Duodenal mucosa (tissue), 2 donors: ENCODE data around the gene ZNF362.

Source experiments
- H3K27ac ChIP-seq: one replicate; pipeline ENCODE4 v1.7.0; 2013; ENCODE audit warnings: low read depth, low read length
- H3K27me3 ChIP-seq, 2 donors: one replicate each; pipeline ENCODE4 v1.7.0; 2013; ENCODE audit warnings: low read length in 2 of 2, control low read depth in 1 of 2; ENCODE audit not compliant: insufficient read depth in 2 of 2, control insufficient read depth in 1 of 2
- H3K36me3 ChIP-seq, 2 donors: one replicate each; pipeline ENCODE4 v1.7.0; 2013; ENCODE audit warnings: low read length in 2 of 2, control low read depth in 1 of 2; ENCODE audit not compliant: insufficient read depth in 2 of 2, control insufficient read depth in 1 of 2
- H3K4me1 ChIP-seq, 2 donors: one replicate each; pipeline ENCODE4 v1.7.0; 2013; ENCODE audit warnings: low read length in 2 of 2, control low read depth in 1 of 2; ENCODE audit not compliant: insufficient read depth in 2 of 2, control insufficient read depth in 1 of 2
- H3K4me3 ChIP-seq, 2 donors: one replicate each; pipeline ENCODE4 v1.7.0; 2013; ENCODE audit warnings: low read length in 2 of 2, low read depth in 1 of 2
- H3K9ac ChIP-seq, 2 donors: one replicate each; pipeline ENCODE4 v1.7.0; 2013; ENCODE audit warnings: low read length in 2 of 2, low read depth in 1 of 2
- H3K9me3 ChIP-seq, 2 donors: one replicate each; pipeline ENCODE4 v1.7.0; 2013; ENCODE audit warnings: low read length in 2 of 2, control low read depth in 1 of 2; ENCODE audit not compliant: control insufficient read depth in 1 of 2

The ZNF362 gene

DNA sequence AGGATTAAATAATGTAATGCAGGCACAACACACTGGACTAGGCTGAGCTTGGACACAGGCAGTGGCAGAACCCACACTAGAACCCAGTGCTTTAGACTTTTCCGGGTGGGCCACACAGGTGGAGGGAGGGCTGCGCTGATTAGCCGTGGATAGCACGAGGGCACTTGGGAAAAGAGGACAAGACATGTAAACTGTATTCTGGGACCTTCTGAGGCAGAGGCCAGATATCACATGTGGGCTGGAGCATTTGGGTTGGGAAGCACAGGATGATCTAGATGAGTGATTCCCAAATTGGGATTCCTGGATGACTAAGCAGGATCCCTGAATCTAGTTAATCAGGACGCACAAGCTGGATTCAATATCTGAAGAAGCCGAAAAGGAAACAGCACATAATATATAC lies 84.9 kb downstream of the ZNF362 start:
- Histone ChIP-seq H3K4me1 (peaks cover 56 to 65% of the 10 kb centered on the region in 2 donors), H3K36me3 (peaks cover 0 to 4% of the 10 kb centered on the region in 2 donors), H3K27me3 (no peaks in the 10 kb centered on the region), H3K9me3 (no peaks in the 10 kb centered on the region), H3K4me3 (no peak overlapping the region), H3K27ac (peak overlapping the region; percentile 26), H3K9ac (no peak overlapping the region)

DNA sequence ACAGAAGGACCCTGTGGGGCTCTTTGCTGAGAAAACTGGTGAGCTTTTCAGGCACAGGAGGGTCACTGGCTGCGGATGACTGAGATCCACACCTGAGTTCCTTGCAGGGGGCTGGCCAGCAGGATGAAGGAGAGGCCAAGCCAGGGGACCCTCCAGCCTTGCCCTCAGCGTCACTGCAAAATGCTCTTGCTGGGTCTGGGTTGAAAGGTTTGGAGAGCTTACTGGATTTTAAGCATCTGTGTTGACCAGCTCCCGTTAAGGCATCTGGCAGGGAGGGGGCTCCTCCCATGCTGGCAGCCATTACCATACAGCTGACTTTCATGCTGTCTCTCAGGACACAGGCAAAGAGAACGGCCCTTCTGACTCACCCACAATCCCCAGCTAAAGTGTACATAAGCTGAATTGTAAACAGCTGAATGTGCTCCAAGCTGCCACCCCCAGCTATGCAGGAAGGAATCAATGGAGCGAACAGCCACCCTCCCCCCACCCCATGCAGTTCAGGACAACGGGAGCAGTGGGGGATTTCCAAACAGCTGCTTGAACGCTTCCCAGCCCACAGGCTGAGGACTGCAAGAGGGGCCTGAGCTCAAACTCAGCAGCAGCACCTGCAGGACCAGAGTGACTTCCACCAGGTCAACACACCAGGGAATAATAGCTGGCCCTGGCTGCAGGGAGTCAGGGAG lies 85.9 kb downstream of the ZNF362 start:
- no peaks in the 10 kb centered on the region for H3K27me3 ChIP-seq
- H3K9me3 ChIP-seq = no peaks in the 10 kb centered on the region
- peaks cover 0 to 4% of the 10 kb centered on the region in 2 donors for H3K36me3 ChIP-seq
- H3K9ac ChIP-seq = peak overlapping the region; percentile 7 to 12
- peak overlapping the region in 1 of 2 donors; percentile 10 for H3K4me3 ChIP-seq
- H3K27ac ChIP-seq = peak overlapping the region; percentile 63
- peaks cover 65 to 71% of the 10 kb centered on the region in 2 donors for H3K4me1 ChIP-seq

DNA sequence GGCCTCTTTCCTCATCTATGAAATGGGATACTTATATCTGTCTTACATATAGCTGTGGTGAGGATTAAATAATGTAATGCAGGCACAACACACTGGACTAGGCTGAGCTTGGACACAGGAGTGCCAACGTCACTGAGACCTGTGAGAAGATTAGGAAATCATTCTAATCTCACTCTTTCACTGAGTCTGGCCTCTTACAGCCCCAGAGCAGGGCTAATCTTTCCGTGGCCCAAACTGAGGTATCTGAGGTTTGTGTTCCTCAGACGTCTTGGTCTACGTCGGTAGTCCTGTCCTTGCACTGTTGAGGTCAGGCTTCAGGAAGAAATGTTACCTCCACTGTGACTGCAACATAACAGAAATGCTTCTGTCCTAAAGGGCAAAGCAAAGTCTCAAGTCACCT lies 87.2 kb downstream of the ZNF362 start:
- peak overlapping the region; percentile 23 for H3K27ac ChIP-seq
- H3K4me1 ChIP-seq = peaks cover 67 to 71% of the 10 kb centered on the region in 2 donors

DNA sequence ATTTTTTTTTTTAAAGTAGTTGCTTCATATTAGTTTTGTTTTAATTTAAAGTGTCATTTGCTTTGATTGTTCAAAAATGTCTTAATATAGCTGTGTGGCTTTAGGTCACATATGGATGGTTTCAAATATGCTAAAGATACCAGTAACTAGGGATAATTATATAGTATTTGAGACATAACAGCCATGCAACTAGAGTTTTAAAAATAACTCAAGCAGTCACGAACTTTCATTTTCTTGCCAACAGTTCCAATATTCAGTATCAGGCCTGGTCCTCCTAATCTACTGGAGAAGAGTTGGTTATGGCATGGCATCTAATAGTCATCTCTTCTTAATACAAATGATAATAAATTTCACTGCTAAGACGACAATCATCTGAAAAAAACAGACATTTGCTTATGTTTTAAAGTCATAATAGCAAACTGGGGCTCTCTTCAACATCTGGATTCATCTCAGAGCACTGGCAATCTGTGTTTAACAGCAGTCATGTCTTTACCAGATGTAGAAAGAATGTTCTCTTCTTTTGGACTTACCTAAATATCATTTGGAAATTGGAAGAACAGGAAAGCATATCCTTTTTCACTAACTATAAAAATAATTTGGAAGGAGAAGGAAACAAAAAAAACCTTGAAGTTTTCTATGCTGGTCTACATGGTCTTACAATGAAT lies 88.7 kb downstream of the ZNF362 start:
- Histone ChIP-seq H3K4me3 (no peak overlapping the region), H3K27ac (no peak overlapping the region), H3K4me1 (peaks cover 57 to 59% of the 10 kb centered on the region in 2 donors), H3K9ac (no peak overlapping the region), H3K27me3 (no peaks in the 10 kb centered on the region), H3K9me3 (no peaks in the 10 kb centered on the region), H3K36me3 (peaks cover 0 to 4% of the 10 kb centered on the region in 2 donors)

More for the DNA sequence above, 87.2 kb downstream of the ZNF362 start:
- Histone ChIP-seq H3K36me3 (peaks cover 0 to 4% of the 10 kb centered on the region in 2 donors), H3K4me3 (no peak overlapping the region), H3K9me3 (no peaks in the 10 kb centered on the region), H3K27me3 (no peaks in the 10 kb centered on the region), H3K9ac (no peak overlapping the region)

DNA sequence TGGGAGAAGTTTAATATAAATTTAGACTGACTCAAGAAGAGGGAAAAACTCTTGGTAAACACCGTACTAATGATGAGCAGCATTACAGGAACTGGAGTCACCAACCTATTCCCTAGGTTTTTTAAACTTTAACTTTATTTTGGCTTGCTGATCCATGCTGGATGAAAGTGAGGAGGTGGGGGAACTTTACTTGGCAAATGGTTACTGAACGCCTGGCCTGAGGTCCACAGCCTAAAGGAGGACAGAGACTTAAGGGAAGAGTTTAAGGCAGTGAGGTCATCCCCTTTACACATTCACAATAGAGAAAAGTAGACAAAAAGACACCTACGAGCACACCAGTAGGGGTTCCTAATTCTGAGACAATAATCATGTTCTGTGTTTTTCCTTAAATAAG lies 90.2 kb downstream of the ZNF362 start:
- no peaks in the 10 kb centered on the region for H3K27me3 ChIP-seq
- peak overlapping the region; percentile 62 for H3K27ac ChIP-seq
- H3K9ac ChIP-seq = peak overlapping the region in 1 of 2 donors; percentile 71
- H3K9me3 ChIP-seq = no peaks in the 10 kb centered on the region
- H3K4me3 ChIP-seq = peak overlapping the region; percentile 25 to 77
- peaks cover 53 to 55% of the 10 kb centered on the region in 2 donors for H3K4me1 ChIP-seq
- H3K36me3 ChIP-seq = peaks cover 0 to 4% of the 10 kb centered on the region in 2 donors

DNA sequence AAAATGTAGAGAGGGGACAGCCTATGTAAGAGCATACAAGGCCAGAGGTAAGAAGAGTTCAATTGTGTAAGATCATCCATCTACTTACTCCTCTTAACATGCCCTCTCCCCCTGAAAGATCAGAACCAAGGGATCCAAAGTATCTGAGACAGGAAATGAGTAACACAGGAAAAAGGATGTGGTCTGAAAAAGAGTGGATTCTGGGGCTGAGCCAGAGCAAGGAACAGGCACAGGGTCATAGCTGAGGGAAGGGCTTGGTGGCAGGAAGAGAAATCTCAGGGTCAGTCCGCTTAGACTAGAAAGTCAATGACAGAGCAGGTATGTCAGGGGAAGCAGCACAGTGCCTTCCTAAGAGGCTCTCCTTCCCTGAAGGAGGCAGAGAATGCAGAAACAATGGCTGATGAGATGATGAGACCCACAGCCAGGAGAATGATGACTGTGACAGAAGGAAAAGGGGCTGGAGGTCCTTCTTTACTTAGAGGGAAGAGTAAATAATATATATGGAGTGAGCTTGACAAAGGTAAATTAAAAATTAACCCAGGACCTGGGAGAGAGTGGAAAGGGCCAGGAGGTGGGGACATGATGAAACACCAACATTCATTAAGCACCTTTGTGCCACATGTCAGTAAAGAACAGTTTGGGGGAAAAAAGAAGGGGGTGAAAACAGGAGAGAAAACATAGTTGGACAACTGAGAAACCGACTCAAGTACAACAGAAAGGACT lies 90.8 kb downstream of the ZNF362 start:
- peak overlapping the region; percentile 63 to 77 for H3K4me3 ChIP-seq
- peak overlapping the region; percentile 38 to 71 for H3K9ac ChIP-seq
- H3K4me1 ChIP-seq = peaks cover 47 to 49% of the 10 kb centered on the region in 2 donors
- H3K36me3 ChIP-seq = peaks cover 0 to under 1% of the 10 kb centered on the region in 2 donors
- H3K27me3 ChIP-seq = no peaks in the 10 kb centered on the region
- H3K9me3 ChIP-seq = no peaks in the 10 kb centered on the region
- peak overlapping the region; percentile 62 for H3K27ac ChIP-seq

DNA sequence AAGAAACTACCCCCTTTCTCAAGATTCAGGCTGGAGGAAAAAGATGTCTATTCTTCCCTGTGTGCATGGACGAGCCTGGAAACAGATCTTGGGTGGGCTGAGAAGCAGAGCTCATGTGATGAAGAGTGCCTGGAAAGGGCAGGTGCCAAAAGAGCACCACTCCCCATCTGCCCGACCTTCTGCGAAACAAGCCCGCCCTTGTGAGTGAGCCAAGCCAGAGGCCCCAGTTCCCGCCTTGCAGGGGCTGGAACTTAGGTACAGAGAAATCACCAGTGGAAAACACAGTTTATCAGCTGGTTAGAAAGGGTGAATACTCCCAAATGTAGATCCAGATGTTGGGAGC lies 91.3 kb downstream of the ZNF362 start:
- H3K9ac ChIP-seq = peak overlapping the region; percentile 38 to 71
- no peaks in the 10 kb centered on the region for H3K27me3 ChIP-seq
- peak overlapping the region; percentile 63 to 77 for H3K4me3 ChIP-seq
- H3K4me1 ChIP-seq = peaks cover 42 to 44% of the 10 kb centered on the region in 2 donors
- no peaks in the 10 kb centered on the region for H3K36me3 ChIP-seq
- peak overlapping the region; percentile 62 for H3K27ac ChIP-seq
- no peaks in the 10 kb centered on the region for H3K9me3 ChIP-seq

DNA sequence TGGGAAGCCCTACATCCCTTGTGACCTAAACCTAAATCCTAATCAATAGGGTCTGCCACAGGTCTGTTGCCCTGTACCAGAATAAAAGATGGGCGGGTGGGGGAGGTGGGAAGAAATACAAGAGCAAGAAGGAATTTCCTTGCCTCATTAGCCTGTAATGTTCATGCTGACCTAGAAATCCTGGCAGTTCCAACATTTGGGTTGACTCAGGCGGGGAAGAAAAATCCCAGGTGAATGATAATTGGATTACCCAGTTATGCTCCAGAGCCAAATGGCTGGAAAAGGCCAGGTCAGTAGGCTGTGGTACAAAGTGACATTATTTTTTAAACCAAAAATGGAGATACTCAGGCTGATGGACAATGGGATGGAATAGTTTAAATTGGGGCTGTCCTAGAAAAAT lies 91.9 kb downstream of the ZNF362 start:
- Histone ChIP-seq H3K4me1 (peaks cover 37 to 40% of the 10 kb centered on the region in 2 donors), H3K9me3 (no peaks in the 10 kb centered on the region), H3K27me3 (no peaks in the 10 kb centered on the region), H3K36me3 (no peaks in the 10 kb centered on the region), H3K27ac (peak overlapping the region; percentile 91), H3K9ac (peak overlapping the region; percentile 38 to 71), H3K4me3 (peak overlapping the region; percentile 63 to 77)

DNA sequence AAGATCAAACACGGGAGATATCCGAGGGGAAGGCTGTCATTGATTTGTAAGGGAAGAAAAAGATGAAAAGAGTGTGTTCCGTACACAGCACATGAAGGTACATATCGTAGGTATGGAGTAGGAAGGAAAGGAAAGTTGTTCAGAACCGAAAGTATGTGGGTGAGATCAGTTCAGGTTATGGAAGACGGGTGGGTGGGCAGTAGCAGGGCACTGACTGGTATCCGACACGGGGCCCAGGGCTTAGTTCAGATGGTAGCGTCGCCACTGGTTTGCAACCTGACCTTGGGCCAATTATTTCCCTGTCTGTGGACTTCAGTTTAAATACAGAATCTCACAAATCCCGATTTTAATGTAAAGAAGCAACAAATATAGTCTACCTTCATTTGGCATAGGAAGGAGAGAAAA lies 92.4 kb downstream of the ZNF362 start:
- peaks cover 33 to 40% of the 10 kb centered on the region in 2 donors for H3K4me1 ChIP-seq
- peak overlapping the region; percentile 91 for H3K27ac ChIP-seq
- no peaks in the 10 kb centered on the region for H3K27me3 ChIP-seq
- H3K9ac ChIP-seq = peak overlapping the region; percentile 38 to 71
- H3K36me3 ChIP-seq = no peaks in the 10 kb centered on the region
- no peaks in the 10 kb centered on the region for H3K9me3 ChIP-seq
- peak overlapping the region; percentile 63 to 77 for H3K4me3 ChIP-seq
